CD14-positive monocyte (primary cell): ENCODE measurements around the gene MIA2. TPM values are rescaled to one million over a fixed set of nuclear protein-coding genes. Genes with fewer than 3 reads are reported as not detected.

Experiments
- DNase-seq, 3 donors: peaks; one replicate each; pipeline ENCODE4 v3.0.0-alpha.2; 2011 to 2022
- H2AFZ ChIP-seq: 2 replicates; pipeline ENCODE4 v1.6.0; 2012; ENCODE audit warnings: mild to moderate bottlenecking, low read depth, low read length, inconsistent platforms; ENCODE audit not compliant: insufficient read depth, poor library complexity, severe bottlenecking
- H3K27ac ChIP-seq, 2 donors: 1 replicate in 1 of 2; 2 replicates in 1 of 2; pipeline ENCODE4 v1.5.1; 2012 to 2013; ENCODE audit warnings: low read length in 2 of 2, control low read depth in 1 of 2, inconsistent platforms in 1 of 2, low read depth in 1 of 2, mild to moderate bottlenecking in 1 of 2
- H3K27me3 ChIP-seq, 2 donors: one replicate each; pipeline versions ENCODE4 v1.6.0 to v1.6.1; 2011 to 2013; ENCODE audit warnings: low read length in 2 of 2; ENCODE audit not compliant: control insufficient read depth in 2 of 2, insufficient read depth in 2 of 2
- H3K36me3 ChIP-seq, 2 donors: replicated peaks in 1 of 2; 1 replicate in 1 of 2; 2 replicates in 1 of 2; pipeline versions ENCODE4 v1.5.1 to v1.6.1; 2012 to 2013; ENCODE audit warnings: low read length in 2 of 2, control low read depth in 1 of 2, inconsistent platforms in 1 of 2, mild to moderate bottlenecking in 1 of 2; ENCODE audit not compliant: insufficient read depth in 2 of 2, control insufficient read depth in 1 of 2
- H3K4me1 ChIP-seq, 2 donors: 1 replicate in 1 of 2; 2 replicates in 1 of 2; pipeline versions ENCODE4 v1.5.1 to v1.6.1; 2012 to 2013; ENCODE audit warnings: low read length in 2 of 2, control low read depth in 1 of 2, inconsistent platforms in 1 of 2, mild to moderate bottlenecking in 1 of 2, moderate library complexity in 1 of 2; ENCODE audit not compliant: insufficient read depth in 2 of 2, control insufficient read depth in 1 of 2
- H3K4me2 ChIP-seq: replicated peaks from 2 replicates; pipeline ENCODE3; 2012; ENCODE audit warnings: low read length, moderate library complexity, mild to moderate bottlenecking; ENCODE audit not compliant: poor library complexity, severe bottlenecking; ENCODE audit errors: extremely low read depth
- H3K4me3 ChIP-seq, 3 experiments: fragments of 200-600 bp in 1 of 3; sonication (generic) in 1 of 3; replicated peaks in 1 of 3; 1 replicate in 2 of 3; 2 replicates in 1 of 3; pipeline ENCODE4 v1.5.1; 2011 to 2013; ENCODE audit warnings: low read length in 3 of 3, mild to moderate bottlenecking in 3 of 3, control low read depth in 2 of 3, low read depth in 2 of 3, inconsistent platforms in 1 of 3, moderate library complexity in 1 of 3
- H3K79me2 ChIP-seq: 2 replicates; pipeline ENCODE4 v1.6.0; 2012; ENCODE audit warnings: mild to moderate bottlenecking, control low read depth, inconsistent platforms, low read length, moderate library complexity; ENCODE audit not compliant: insufficient read depth
- H3K9ac ChIP-seq: 2 replicates; pipeline ENCODE4 v1.6.0; 2017; ENCODE audit warnings: low read length, mild to moderate bottlenecking; ENCODE audit not compliant: insufficient read depth, poor library complexity, severe bottlenecking
- H3K9me3 ChIP-seq, 2 donors: replicated peaks in 1 of 2; 1 replicate in 1 of 2; 2 replicates in 1 of 2; pipeline versions ENCODE4 v1.5.1 to v1.6.1; 2012 to 2013; ENCODE audit warnings: low read length in 2 of 2, control low read depth in 1 of 2; ENCODE audit not compliant: control insufficient read depth in 1 of 2, insufficient read depth in 1 of 2
- H4K20me1 ChIP-seq: 2 replicates; pipeline ENCODE4 v1.6.0; 2012; ENCODE audit warnings: mild to moderate bottlenecking, low read length, control low read depth, moderate library complexity; ENCODE audit not compliant: insufficient read depth
- H3K27ac Mint-ChIP-seq, 7 donors: one replicate each; pipeline ENCODE4 v1.8.0; 2020; ENCODE audit warnings: mild to moderate bottlenecking in 7 of 7, mixed read lengths in 7 of 7, moderate library complexity in 6 of 7, inconsistent platforms in 2 of 7
- H3K27me3 Mint-ChIP-seq, 3 donors: one replicate each; pipeline ENCODE4 v1.8.0; 2021 to 2022; ENCODE audit warnings: low read depth in 3 of 3, mild to moderate bottlenecking in 3 of 3, mixed read lengths in 3 of 3, moderate library complexity in 3 of 3, inconsistent platforms in 1 of 3
- H3K36me3 Mint-ChIP-seq, 2 donors: one replicate each; pipeline ENCODE4 v1.8.0; 2020; ENCODE audit warnings: mixed read lengths in 2 of 2, inconsistent platforms in 1 of 2, mild to moderate bottlenecking in 1 of 2
- H3K4me1 Mint-ChIP-seq: one replicate; pipeline ENCODE4 v1.8.0; 2020; ENCODE audit warnings: mild to moderate bottlenecking, mixed read lengths
- H3K4me3 Mint-ChIP-seq, 2 donors: one replicate each; pipeline ENCODE4 v1.8.0; 2020; ENCODE audit warnings: mild to moderate bottlenecking in 2 of 2, mixed read lengths in 2 of 2, moderate library complexity in 1 of 2
- H3K9me3 Mint-ChIP-seq, 7 donors: one replicate each; pipeline ENCODE4 v1.8.0; 2020 to 2022; ENCODE audit warnings: mixed read lengths in 7 of 7, mild to moderate bottlenecking in 6 of 7, moderate library complexity in 6 of 7, inconsistent platforms in 2 of 7
- CTCF ChIP-seq: fragments of 200-600 bp; IDR thresholded peaks from one replicate; pipeline ENCODE4 v1.8.0; 2022; ENCODE audit warnings: antibody characterized with exemption, mild to moderate bottlenecking
- WGBS: methylation state at CpG from one replicate; pipeline ENCODE4 v1.1.5; 2013; ENCODE audit warnings: missing lambda C conversion rate; ENCODE audit not compliant: insufficient coverage; 5-methylcytosine and 5-hydroxymethylcytosine counted together
- intact Hi-C, 2 donors: fragments of 100-400 bp; cut with micrococcal nuclease; formaldehyde crosslinking; loops; one replicate each; pipeline versions ENCODE4 v1.15.0 to v1.15.1; 2023
- polyA plus RNA-seq, 3 donors: library from polyadenylated mRNA; depleted of rRNA in 1 of 3; unstranded in 2 of 3; stranded (reverse) in 1 of 3; fragments of 300-500 nt in 2 of 3; fragments of >200 nt in 1 of 3; fragmentation: Illumina TruSeq in 2 of 3; gene quantifications; 1 replicate in 2 of 3; 2 replicates in 1 of 3; pipeline ENCODE4 v1.2.3, GENCODE V29; 2012 to 2021

MIA2 gene
- polyA plus RNA-seq, 3 donors, result 19.1 to 24.6 (median 20.0) TPM

GRCh38 chr14:39240769-39241168, 7.1 kb downstream of the MIA2 start:
- no peak overlapping the region for H3K27ac ChIP-seq
- no peak overlapping the region for H3K27ac Mint-ChIP-seq
- no peaks in the 10 kb centered on the region for H3K9me3 ChIP-seq
- H3K27me3 Mint-ChIP-seq, result peaks cover 0 to 2% (median 1%) of the 10 kb centered on the region in 3 donors
- H3K9me3 Mint-ChIP-seq, result peaks cover 0 to 2% (median 0%) of the 10 kb centered on the region in 7 donors
- H3K4me1 Mint-ChIP-seq, result peaks cover 5% of the 10 kb centered on the region
- no peak overlapping the region for H3K4me3 Mint-ChIP-seq
- no peaks in the 10 kb centered on the region for H3K4me1 ChIP-seq
- no CpG with 5 or more reads among the region's 1 CpG for WGBS
- DNase-seq, result no peak
- intact Hi-C loops, result no loop called here
- no peaks in the 10 kb centered on the region for H3K36me3 ChIP-seq
- no peak overlapping the region for H3K4me3 ChIP-seq
- TF ChIP-seq CTCF, result no peak
- H3K4me2 ChIP-seq, result no peak overlapping the region
- no peaks in the 10 kb centered on the region for H3K27me3 ChIP-seq
- no peaks in the 10 kb centered on the region for H3K36me3 Mint-ChIP-seq
- no peaks in the 10 kb centered on the region for H4K20me1 ChIP-seq
- no peak overlapping the region for H2AFZ ChIP-seq
- no peak overlapping the region for H3K9ac ChIP-seq
- H3K79me2 ChIP-seq, result no peaks in the 10 kb centered on the region

DNA sequence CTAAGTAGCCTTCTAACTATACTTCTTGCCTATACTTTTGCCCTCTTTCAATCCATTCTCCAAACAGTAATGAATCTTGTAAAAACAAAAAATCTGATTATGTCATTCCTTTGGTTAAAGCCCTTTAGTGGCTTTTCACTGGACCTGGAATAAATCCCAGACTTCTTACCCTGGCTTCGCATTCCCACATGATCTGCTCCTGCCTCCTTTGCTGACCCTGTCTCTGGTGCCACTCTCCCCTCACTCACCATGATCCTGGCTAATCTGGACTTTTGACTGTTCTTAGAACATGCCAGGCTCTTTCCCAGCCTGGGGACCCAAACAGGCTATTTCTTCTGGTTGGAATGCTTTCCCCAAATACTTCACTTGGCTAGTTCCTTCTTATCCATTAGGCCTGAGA, 7.9 kb downstream of the MIA2 start:
- Mint-ChIP-seq H3K27ac (no peak overlapping the region), H3K4me1 (no peaks in the 10 kb centered on the region), H3K9me3 (peaks cover 0 to 2% (median 0%) of the 10 kb centered on the region in 7 donors), H3K36me3 (no peaks in the 10 kb centered on the region), H3K4me3 (no peak overlapping the region), H3K27me3 (no peaks in the 10 kb centered on the region)
- Histone ChIP-seq H3K9ac (no peak overlapping the region), H3K9me3 (no peaks in the 10 kb centered on the region), H3K27me3 (no peaks in the 10 kb centered on the region), H3K27ac (no peak overlapping the region), H3K4me2 (no peak overlapping the region), H2AFZ (no peak overlapping the region), H3K36me3 (no peaks in the 10 kb centered on the region), H3K4me1 (no peaks in the 10 kb centered on the region), H3K4me3 (no peak overlapping the region), H3K79me2 (no peaks in the 10 kb centered on the region), H4K20me1 (no peaks in the 10 kb centered on the region)
- TF ChIP-seq CTCF, result no peak
- intact Hi-C loops, result no loop called here
- no peak for DNase-seq
- WGBS, result 89% methylated on average over 1 of the region's 1 CpG
